ENCODE results near the gene PCNX2. TPM values are rescaled to one million over a fixed set of nuclear protein-coding genes. Genes with fewer than 3 reads are reported as not detected.

Gene PCNX2
- total RNA-seq, 1 donor from 2014 or later = 18.4 TPM

DNA sequence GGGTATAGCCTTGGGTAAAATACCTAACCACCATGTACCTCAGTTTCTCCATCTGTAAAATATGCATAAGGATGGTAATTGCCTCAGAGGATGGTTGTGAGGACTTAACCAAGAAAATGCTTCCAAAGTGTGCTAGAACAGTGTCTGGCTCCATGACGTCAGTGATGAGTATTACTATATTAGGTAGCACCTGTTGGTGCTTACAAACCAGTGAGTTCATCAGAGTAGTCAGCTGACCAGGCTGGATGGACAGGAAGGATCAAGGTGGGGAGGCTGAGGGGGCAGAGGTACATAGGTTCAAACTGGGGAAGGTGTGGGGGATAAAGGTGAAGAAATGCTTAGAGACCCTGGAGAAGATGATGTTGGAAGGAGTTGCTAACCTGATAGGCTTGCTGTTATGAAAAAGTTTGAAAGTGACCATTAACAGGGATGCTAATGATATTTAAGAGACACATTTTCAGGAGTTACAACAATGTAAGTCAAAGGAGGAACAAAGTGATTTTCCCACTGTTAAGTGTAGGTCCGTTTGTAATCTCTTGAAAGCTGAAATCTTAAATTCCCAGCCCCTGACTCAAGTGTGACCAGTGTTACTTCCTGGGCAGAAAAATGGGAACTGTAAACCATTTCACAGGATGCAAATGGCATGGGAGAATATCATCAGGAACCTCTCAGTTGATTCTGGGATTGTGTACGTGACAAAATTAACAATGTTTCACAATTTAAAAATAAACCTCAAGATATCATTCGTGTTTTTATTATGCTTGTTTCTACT, 340.7 kb downstream of the PCNX2 start:
- Mint-ChIP-seq H3K4me3 (no peak overlapping the region), H3K9me3 (peaks cover 16% of the 10 kb centered on the region), H3K27ac (no peak overlapping the region), H3K36me3 (peaks cover 38% of the 10 kb centered on the region), H3K4me1 (ENCODE audit: unreplicated experiment) (peaks cover 26% of the 10 kb centered on the region), H3K27me3 (no peaks in the 10 kb centered on the region)
- TF ChIP-seq, protein P1, sequence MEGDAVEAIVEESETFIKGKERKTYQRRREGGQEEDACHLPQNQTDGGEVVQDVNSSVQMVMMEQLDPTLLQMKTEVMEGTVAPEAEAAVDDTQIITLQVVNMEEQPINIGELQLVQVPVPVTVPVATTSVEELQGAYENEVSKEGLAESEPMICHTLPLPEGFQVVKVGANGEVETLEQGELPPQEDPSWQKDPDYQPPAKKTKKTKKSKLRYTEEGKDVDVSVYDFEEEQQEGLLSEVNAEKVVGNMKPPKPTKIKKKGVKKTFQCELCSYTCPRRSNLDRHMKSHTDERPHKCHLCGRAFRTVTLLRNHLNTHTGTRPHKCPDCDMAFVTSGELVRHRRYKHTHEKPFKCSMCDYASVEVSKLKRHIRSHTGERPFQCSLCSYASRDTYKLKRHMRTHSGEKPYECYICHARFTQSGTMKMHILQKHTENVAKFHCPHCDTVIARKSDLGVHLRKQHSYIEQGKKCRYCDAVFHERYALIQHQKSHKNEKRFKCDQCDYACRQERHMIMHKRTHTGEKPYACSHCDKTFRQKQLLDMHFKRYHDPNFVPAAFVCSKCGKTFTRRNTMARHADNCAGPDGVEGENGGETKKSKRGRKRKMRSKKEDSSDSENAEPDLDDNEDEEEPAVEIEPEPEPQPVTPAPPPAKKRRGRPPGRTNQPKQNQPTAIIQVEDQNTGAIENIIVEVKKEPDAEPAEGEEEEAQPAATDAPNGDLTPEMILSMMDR (conservative IDR thresholded peaks at IDR 0.05) = no peak
- DNase-seq (ENCODE audit: extremely low spot score, unreplicated experiment) = no peak

DNA sequence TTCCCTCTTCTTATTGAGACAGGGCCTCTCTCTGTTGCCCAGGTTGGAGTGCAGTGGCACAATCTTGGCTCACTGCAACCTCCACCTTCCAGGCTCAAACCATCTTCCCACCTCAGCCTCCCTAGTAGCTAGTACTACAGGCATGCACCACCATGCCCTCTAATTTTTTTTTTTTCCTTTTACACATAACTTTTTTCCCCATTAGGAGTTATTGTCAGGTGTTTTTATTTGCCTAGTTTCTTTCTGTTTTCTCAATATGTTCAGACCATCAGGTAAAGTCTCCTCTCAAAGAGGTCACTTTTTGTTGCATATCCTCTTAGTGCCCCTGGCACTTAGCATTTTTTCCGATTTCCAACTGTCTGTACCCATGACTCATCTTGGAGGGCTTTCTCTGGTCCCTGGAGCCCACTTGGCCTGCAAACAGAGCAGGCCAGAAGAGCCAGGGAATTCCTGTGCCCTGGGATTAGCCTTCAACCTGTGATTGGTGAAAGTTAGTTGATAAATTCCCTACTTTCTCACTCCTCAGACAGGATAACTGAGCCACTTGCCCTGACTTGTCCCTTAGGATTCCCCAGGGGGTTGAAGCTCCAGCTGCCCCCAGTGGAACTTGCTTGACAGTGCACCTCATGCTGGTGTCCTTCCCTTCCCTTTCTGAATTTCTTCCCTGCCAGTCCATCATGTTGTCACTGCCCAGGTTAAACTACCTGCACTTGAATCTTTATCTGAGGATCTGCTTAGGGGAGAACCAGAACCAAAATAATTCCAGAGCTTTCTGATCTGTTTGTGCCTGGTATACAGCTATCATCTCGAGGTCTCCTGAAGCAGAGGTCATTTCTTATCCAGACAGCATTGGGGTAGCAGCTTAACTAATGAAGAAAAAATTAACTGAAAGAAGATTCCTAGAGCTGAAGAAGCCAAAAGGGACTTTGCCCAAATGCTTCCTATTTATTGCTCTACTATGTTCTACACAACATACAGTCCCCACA, 342.7 kb downstream of the PCNX2 start:
- Mint-ChIP-seq H3K4me1 (ENCODE audit: unreplicated experiment) (peaks cover 33% of the 10 kb centered on the region), H3K9me3 (peaks cover 8% of the 10 kb centered on the region), H3K36me3 (peaks cover 22% of the 10 kb centered on the region), H3K27me3 (no peaks in the 10 kb centered on the region), H3K27ac (peak overlapping the region; percentile 94), H3K4me3 (peak overlapping the region; percentile 98)
- TF ChIP-seq, protein P1 (conservative IDR thresholded peaks at IDR 0.05) = peak; percentile 77
- no peak for DNase-seq (ENCODE audit: extremely low spot score, unreplicated experiment)

DNA sequence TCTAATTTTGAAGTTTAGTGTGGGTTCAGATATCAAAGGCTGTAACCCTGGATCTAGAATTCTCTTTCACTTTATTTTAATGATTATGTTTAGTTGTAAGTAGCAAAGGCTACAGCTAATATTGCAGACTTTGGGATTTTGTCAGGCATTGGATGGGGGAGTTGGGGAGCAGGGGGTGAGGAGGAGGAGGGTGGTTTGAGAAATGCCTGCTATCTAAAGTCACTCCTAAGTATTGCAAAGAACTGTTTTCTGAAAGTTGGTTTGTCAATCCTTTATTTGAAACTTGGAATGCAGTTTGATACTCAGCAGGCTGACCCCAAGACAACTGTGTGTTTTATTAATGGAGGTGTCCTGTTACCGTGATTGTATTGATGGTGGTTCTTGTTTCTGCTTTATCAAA, 343.9 kb downstream of the PCNX2 start:
- Mint-ChIP-seq H3K27me3 (no peaks in the 10 kb centered on the region), H3K36me3 (peaks cover 11% of the 10 kb centered on the region), H3K4me3 (peak overlapping the region; percentile 98), H3K27ac (peak overlapping the region; percentile 94), H3K9me3 (peaks cover 4% of the 10 kb centered on the region), H3K4me1 (ENCODE audit: unreplicated experiment) (peaks cover 33% of the 10 kb centered on the region)
- TF ChIP-seq, protein P1 (conservative IDR thresholded peaks at IDR 0.05) = no peak
- no peak for DNase-seq (ENCODE audit: extremely low spot score, unreplicated experiment)

DNA sequence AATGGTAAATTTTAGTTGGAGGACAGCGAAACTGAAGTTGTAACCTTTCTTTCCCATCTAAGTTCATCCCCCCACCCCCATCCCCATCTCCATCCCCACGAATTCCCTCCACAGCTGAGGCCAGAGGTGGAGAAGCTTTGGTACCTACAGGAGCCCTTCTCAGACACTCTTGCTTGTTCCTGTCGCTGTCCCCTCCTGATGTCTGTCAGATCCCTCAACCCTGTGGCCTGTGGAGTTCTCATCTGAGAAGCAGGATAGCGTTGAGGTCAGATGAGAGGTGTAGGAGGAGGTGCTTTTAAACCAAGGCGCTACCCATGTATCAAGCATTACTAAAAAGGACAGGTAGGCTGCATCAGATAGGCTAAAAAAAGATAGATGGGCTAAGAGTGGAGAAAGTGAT, 344.3 kb downstream of the PCNX2 start:
- TF ChIP-seq, protein P1 (conservative IDR thresholded peaks at IDR 0.05) = no peak
- peaks cover 4% of the 10 kb centered on the region for H3K9me3 Mint-ChIP-seq
- H3K27me3 Mint-ChIP-seq = no peaks in the 10 kb centered on the region
- H3K36me3 Mint-ChIP-seq = peaks cover 9% of the 10 kb centered on the region
- peak overlapping the region; percentile 98 for H3K4me3 Mint-ChIP-seq
- peak overlapping the region; percentile 94 for H3K27ac Mint-ChIP-seq
- H3K4me1 Mint-ChIP-seq (ENCODE audit: unreplicated experiment) = peaks cover 33% of the 10 kb centered on the region
- DNase-seq (ENCODE audit: extremely low spot score, unreplicated experiment) = no peak

DNA sequence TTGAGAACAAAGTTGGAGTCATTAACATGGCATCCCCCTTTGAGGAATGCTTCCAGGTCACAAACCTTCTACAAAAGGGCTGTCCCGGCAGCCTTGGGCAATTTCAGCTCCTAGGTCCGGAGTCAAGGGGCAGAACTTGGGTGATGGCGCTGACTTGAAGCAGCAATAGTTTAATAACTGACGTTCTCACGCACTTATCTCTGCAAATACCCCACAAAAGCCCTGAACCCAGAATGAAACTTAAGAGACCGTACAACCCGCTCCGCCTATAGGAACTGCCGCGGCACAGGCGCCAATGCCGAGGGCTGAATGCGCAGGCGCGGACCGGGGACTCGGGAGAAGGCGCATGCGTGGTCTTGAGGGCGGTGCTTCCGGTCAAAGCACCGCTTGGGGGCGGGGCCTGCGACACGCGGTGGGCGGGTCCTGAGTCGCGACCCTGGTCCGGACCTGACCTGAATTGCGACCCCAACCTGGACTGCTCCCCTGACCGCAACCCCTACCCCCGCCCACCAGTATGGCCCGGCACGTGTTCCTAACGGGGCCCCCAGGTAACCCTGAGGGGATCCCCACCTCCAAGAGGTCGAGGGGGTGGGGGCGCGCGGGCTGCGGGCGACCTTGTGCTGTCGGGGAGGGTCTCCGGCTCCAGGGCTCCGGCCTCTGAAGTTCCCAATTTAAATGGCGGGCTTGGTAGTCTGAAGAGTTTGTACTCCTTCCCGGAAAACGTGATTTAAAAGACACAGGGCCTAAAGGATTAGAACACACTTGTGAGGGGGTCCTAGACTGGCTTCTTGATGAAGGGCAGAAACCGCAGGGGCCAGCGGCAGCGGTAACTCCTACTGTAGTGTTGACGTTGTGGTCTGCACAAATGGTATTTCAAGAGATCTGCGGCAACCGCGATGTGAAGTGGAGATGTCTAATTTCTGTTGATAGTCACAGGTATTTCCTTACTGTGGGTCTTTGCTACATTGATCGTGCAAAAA, 345.0 kb downstream of the PCNX2 start, which contains the start of gene NTPCR:
Gene NTPCR (plus strand): TSS at position 415 of the 980 bp plus-strand sequence. CDS start 100 bp downstream, at position 515.
- Mint-ChIP-seq H3K36me3 (peaks cover 6% of the 10 kb centered on the region), H3K9me3 (peaks cover 4% of the 10 kb centered on the region), H3K4me3 (peak within 1 kb of the TSS; percentile 98), H3K27ac (peak within 1 kb of the TSS; percentile 94), H3K4me1 (ENCODE audit: unreplicated experiment) (peaks cover 33% of the 10 kb centered on the region), H3K27me3 (no peaks in the 10 kb centered on the region)
- DNase-seq (ENCODE audit: extremely low spot score, unreplicated experiment) = peak; percentile 99
- TF ChIP-seq, protein P1 (conservative IDR thresholded peaks at IDR 0.05) = peak; percentile 15

Data from type B pancreatic cell (in vitro differentiated cells).